A673 (cell line): ENCODE results near the gene NAT8L.

ENCODE experiments used
- CTCF ChIP-seq: fragments of 300-800, 200-600 bp; sonication (generic); conservative IDR thresholded peaks from 2 replicates; pipeline ENCODE4 v1.5.1; 2017; ENCODE audit warnings: low read depth, mild to moderate bottlenecking, antibody characterized with exemption, low read length, moderate library complexity, mixed read lengths
- EZH2 ChIP-seq: fragments of 200-600 bp; sonication (generic); IDR thresholded peaks from 2 replicates; pipeline ENCODE4 v1.6.1; 2017; ENCODE audit warnings: borderline replicate concordance, low read depth, mild to moderate bottlenecking, mixed read lengths, antibody characterized with exemption, low read length; ENCODE audit not compliant: poor library complexity, severe bottlenecking

DNA sequence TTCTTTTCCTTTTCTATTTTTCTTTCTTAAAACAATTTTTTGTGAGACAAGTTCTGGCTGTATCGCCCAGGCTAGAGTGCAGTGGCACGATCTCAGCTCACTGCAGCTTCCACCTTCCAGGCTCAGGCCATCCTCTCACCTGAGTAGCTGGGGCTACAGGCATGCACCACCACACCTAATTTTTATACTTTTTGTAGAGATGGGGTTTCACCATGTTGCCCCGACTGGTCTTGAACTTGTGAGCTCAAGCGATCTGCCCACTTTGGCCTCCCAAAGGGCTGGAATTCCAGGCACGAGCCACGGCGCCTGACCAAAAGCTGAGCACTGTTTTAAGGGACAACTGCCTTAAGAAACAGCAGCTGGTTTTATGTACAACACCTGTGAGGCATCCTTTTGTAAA lies 9.3 kb upstream of the NAT8L start:
- TF ChIP-seq CTCF (no peak), EZH2 (no peak)
